HG03159 (cell line): ENCODE results near the gene OXCT1.
A peak's percentile ranks its signal among the peaks of the same experiment; 100 is the strongest.
"Not testable (repeated sequence)": the region's sequence is repeated elsewhere in the genome, so short reads cannot be mapped to it uniquely, and the experiment has no call there.

Source experiments
- ATAC-seq: cut with Tn5 transposase; IDR thresholded peaks from one replicate; pipeline ENCODE4 v1.9.1; 2021; ENCODE audit warnings: mild to moderate bottlenecking, moderate library complexity; ENCODE audit not compliant: unreplicated experiment

OXCT1 gene

GRCh38 chr5:41778410-41778809 lies 91.8 kb downstream of the OXCT1 start:
- no peak for ATAC-seq

- no peak for ATAC-seq
These were observed 93.8 kb downstream of the OXCT1 start for GRCh38 chr5:41776435-41776834.

GRCh38 chr5:41773799-41774198 lies 96.4 kb downstream of the OXCT1 start:
- no peak for ATAC-seq

- ATAC-seq, result peak; percentile 43
These were observed 97.3 kb downstream of the OXCT1 start for GRCh38 chr5:41772785-41773442.

GRCh38 chr5:41772056-41772455 lies 98.2 kb downstream of the OXCT1 start:
- ATAC-seq, result no peak

- peak; percentile 95 for ATAC-seq
These were observed 99.4 kb downstream of the OXCT1 start for GRCh38 chr5:41770799-41771198.

GRCh38 chr5:41768692-41769091 lies 101.5 kb downstream of the OXCT1 start:
- no peak for ATAC-seq

- no peak for ATAC-seq
These were observed 105.6 kb downstream of the OXCT1 start for GRCh38 chr5:41764650-41765049.

- ATAC-seq, result no peak
These were observed 106.7 kb downstream of the OXCT1 start for GRCh38 chr5:41763574-41763973.

- no peak for ATAC-seq
These were observed 107.1 kb downstream of the OXCT1 start for GRCh38 chr5:41763081-41763480.

- no peak for ATAC-seq
These were observed 107.8 kb downstream of the OXCT1 start for GRCh38 chr5:41762426-41762825.

GRCh38 chr5:41761663-41762062 lies 108.6 kb downstream of the OXCT1 start:
- ATAC-seq, result no peak

- no peak for ATAC-seq
These were observed 114.5 kb downstream of the OXCT1 start for GRCh38 chr5:41755705-41756104.

GRCh38 chr5:41754857-41755256 lies 115.4 kb downstream of the OXCT1 start:
- peak; percentile 90 for ATAC-seq

- ATAC-seq, result no peak
These were observed 118.4 kb downstream of the OXCT1 start for GRCh38 chr5:41751867-41752266.

GRCh38 chr5:41748631-41749030 lies 121.6 kb downstream of the OXCT1 start:
- ATAC-seq, result peak; percentile 99

GRCh38 chr5:41747708-41748107 lies 122.5 kb downstream of the OXCT1 start:
- no peak for ATAC-seq

- ATAC-seq, result no peak
These were observed 122.9 kb downstream of the OXCT1 start for GRCh38 chr5:41747301-41747700.

GRCh38 chr5:41742608-41743007 lies 127.6 kb downstream of the OXCT1 start:
- not testable (repeated sequence) for ATAC-seq

GRCh38 chr5:41738710-41739354 lies 131.4 kb downstream of the OXCT1 start:
- ATAC-seq, result no peak

GRCh38 chr5:41736641-41737040 lies 133.6 kb downstream of the OXCT1 start:
- no peak for ATAC-seq

GRCh38 chr5:41735213-41735612 lies 135.0 kb downstream of the OXCT1 start:
- ATAC-seq, result peak; percentile 68

- ATAC-seq, result not testable (repeated sequence)
These were observed 140.8 kb downstream of the OXCT1 start for GRCh38 chr5:41729381-41729780.
